ENCODE data around the gene CUX1.

- TF ChIP-seq CTCF (IDR thresholded peaks at IDR 0.05) (no peak), POLR2A (IDR thresholded peaks at IDR 0.05) (no peak)
Measured at GRCh38 chr7:101835136-101835535, 17.7 kb downstream of the CUX1 start.

Data from lower leg skin (tissue), 3 donors.